ENCODE data around the gene BRINP2. TPM values are rescaled to one million over a fixed set of nuclear protein-coding genes. Genes with fewer than 3 reads are reported as not detected.

BRINP2 gene
- total RNA-seq, 1 experiment from 2014 or later = 0.24 TPM

DNA sequence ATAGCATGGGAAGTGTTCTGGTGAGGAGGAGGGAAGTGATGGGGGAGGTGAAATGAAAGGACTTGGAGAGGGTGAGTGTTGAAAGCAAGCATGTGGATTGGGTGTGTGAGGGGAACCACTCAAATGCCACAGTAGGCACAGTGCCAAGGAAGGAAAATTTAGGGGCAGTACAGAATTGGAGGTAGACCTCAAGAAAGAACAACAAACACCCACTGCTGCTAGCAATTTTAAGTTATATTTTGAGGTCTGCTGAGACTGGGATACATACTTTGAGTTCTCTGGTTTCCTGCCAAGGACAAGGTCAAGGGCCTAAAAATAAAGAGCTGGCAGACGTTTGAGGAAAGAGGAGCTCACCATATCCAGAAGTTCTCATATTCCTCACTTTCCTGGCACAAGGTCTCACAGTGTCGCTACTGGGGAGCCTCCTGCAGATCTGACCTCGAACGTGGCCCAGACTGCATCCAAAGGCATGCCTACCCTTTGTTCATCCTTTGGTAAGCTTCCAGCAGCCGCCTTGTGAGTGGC, 104.0 kb downstream of the BRINP2 start (continued):
- TF ChIP-seq ZBTB43 (CRISPR knock-in tag; IDR thresholded peaks at IDR 0.05) (no peak), TEAD4 (CRISPR knock-in tag; IDR thresholded peaks at IDR 0.05) (no peak), TEAD1 (CRISPR knock-in tag; IDR thresholded peaks at IDR 0.05) (no peak), SMAD3 (CRISPR knock-in tag; IDR thresholded peaks at IDR 0.05; ENCODE audit: borderline replicate concordance) (no peak), IRF2 (CRISPR knock-in tag; IDR thresholded peaks at IDR 0.05; ENCODE audit: borderline replicate concordance, low read depth) (no peak)
- TF ChIP-seq, protein P1, sequence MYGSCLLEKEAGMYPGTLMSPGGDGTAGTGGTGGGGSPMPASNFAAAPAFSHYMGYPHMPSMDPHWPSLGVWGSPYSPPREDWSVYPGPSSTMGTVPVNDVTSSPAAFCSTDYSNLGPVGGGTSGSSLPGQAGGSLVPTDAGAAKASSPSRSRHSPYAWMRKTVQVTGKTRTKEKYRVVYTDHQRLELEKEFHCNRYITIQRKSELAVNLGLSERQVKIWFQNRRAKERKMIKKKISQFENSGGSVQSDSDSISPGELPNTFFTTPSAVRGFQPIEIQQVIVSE (CRISPR knock-in tag; IDR thresholded peaks at IDR 0.05; ENCODE audit: borderline replicate concordance) = no peak
- TF ChIP-seq, protein P2, sequence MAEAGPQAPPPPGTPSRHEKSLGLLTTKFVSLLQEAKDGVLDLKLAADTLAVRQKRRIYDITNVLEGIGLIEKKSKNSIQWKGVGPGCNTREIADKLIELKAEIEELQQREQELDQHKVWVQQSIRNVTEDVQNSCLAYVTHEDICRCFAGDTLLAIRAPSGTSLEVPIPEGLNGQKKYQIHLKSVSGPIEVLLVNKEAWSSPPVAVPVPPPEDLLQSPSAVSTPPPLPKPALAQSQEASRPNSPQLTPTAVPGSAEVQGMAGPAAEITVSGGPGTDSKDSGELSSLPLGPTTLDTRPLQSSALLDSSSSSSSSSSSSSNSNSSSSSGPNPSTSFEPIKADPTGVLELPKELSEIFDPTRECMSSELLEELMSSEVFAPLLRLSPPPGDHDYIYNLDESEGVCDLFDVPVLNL (CRISPR knock-in tag; IDR thresholded peaks at IDR 0.05; ENCODE audit: borderline replicate concordance, low read depth) = no peak
- TF ChIP-seq, protein P3, sequence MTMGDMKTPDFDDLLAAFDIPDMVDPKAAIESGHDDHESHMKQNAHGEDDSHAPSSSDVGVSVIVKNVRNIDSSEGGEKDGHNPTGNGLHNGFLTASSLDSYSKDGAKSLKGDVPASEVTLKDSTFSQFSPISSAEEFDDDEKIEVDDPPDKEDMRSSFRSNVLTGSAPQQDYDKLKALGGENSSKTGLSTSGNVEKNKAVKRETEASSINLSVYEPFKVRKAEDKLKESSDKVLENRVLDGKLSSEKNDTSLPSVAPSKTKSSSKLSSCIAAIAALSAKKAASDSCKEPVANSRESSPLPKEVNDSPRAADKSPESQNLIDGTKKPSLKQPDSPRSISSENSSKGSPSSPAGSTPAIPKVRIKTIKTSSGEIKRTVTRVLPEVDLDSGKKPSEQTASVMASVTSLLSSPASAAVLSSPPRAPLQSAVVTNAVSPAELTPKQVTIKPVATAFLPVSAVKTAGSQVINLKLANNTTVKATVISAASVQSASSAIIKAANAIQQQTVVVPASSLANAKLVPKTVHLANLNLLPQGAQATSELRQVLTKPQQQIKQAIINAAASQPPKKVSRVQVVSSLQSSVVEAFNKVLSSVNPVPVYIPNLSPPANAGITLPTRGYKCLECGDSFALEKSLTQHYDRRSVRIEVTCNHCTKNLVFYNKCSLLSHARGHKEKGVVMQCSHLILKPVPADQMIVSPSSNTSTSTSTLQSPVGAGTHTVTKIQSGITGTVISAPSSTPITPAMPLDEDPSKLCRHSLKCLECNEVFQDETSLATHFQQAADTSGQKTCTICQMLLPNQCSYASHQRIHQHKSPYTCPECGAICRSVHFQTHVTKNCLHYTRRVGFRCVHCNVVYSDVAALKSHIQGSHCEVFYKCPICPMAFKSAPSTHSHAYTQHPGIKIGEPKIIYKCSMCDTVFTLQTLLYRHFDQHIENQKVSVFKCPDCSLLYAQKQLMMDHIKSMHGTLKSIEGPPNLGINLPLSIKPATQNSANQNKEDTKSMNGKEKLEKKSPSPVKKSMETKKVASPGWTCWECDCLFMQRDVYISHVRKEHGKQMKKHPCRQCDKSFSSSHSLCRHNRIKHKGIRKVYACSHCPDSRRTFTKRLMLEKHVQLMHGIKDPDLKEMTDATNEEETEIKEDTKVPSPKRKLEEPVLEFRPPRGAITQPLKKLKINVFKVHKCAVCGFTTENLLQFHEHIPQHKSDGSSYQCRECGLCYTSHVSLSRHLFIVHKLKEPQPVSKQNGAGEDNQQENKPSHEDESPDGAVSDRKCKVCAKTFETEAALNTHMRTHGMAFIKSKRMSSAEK (CRISPR knock-in tag; IDR thresholded peaks at IDR 0.05; ENCODE audit: borderline replicate concordance) = no peak

GRCh38 chr1:177275736-177276135, 105.0 kb downstream of the BRINP2 start:
- Mint-ChIP-seq H3K27ac (no peak overlapping the region), H3K4me3 (no peak overlapping the region), H3K4me1 (peaks cover 3% of the 10 kb centered on the region), H3K36me3 (no peaks in the 10 kb centered on the region), H3K9me3 (no peaks in the 10 kb centered on the region), H3K27me3 (ENCODE audit: low read depth) (peaks cover 15% of the 10 kb centered on the region)
- TF ChIP-seq MAX (CRISPR knock-in tag; IDR thresholded peaks at IDR 0.05) = no peak
- no peak for TF ChIP-seq OVOL2 (CRISPR knock-in tag; IDR thresholded peaks at IDR 0.05; ENCODE audit: borderline replicate concordance)
- TF ChIP-seq KAT7 (CRISPR knock-in tag; IDR thresholded peaks at IDR 0.05; ENCODE audit: borderline replicate concordance) = no peak
- no peak for TF ChIP-seq GABPB1 (CRISPR knock-in tag; IDR thresholded peaks at IDR 0.05)
- no peak for TF ChIP-seq CREM (CRISPR knock-in tag; IDR thresholded peaks at IDR 0.05)
- TF ChIP-seq, protein P4, sequence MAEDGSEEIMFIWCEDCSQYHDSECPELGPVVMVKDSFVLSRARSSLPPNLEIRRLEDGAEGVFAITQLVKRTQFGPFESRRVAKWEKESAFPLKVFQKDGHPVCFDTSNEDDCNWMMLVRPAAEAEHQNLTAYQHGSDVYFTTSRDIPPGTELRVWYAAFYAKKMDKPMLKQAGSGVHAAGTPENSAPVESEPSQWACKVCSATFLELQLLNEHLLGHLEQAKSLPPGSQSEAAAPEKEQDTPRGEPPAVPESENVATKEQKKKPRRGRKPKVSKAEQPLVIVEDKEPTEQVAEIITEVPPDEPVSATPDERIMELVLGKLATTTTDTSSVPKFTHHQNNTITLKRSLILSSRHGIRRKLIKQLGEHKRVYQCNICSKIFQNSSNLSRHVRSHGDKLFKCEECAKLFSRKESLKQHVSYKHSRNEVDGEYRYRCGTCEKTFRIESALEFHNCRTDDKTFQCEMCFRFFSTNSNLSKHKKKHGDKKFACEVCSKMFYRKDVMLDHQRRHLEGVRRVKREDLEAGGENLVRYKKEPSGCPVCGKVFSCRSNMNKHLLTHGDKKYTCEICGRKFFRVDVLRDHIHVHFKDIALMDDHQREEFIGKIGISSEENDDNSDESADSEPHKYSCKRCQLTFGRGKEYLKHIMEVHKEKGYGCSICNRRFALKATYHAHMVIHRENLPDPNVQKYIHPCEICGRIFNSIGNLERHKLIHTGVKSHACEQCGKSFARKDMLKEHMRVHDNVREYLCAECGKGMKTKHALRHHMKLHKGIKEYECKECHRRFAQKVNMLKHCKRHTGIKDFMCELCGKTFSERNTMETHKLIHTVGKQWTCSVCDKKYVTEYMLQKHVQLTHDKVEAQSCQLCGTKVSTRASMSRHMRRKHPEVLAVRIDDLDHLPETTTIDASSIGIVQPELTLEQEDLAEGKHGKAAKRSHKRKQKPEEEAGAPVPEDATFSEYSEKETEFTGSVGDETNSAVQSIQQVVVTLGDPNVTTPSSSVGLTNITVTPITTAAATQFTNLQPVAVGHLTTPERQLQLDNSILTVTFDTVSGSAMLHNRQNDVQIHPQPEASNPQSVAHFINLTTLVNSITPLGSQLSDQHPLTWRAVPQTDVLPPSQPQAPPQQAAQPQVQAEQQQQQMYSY (CRISPR knock-in tag; IDR thresholded peaks at IDR 0.05) = no peak
- TF ChIP-seq ZNF396 (CRISPR knock-in tag; IDR thresholded peaks at IDR 0.05; ENCODE audit: borderline replicate concordance) = no peak
- no peak for TF ChIP-seq GTF2I (CRISPR knock-in tag; conservative IDR thresholded peaks at IDR 0.05)
- TF ChIP-seq, protein P3 (CRISPR knock-in tag; IDR thresholded peaks at IDR 0.05; ENCODE audit: borderline replicate concordance) = no peak
- no peak for TF ChIP-seq MYBL2 (CRISPR knock-in tag; IDR thresholded peaks at IDR 0.05)
- no peak for TF ChIP-seq CBFB (CRISPR knock-in tag; IDR thresholded peaks at IDR 0.05; ENCODE audit: low read depth)
- TF ChIP-seq, protein P5, sequence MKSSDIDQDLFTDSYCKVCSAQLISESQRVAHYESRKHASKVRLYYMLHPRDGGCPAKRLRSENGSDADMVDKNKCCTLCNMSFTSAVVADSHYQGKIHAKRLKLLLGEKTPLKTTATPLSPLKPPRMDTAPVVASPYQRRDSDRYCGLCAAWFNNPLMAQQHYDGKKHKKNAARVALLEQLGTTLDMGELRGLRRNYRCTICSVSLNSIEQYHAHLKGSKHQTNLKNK (CRISPR knock-in tag; IDR thresholded peaks at IDR 0.05) = no peak
- DNase-seq (ENCODE audit: low spot score) (no peak), ATAC-seq (no peak)
- ChIA-PET POLR2A (no interaction called here), CTCF (interaction anchor here (4.4 kb wide), 1 partner anchor 20 kb away, joined by 22 read pairs; no protein-coding TSS in a partner anchor)
